Mesenchymal stem cell (in vitro differentiated cells and primary cell): ENCODE data around the gene CPNE4.

ENCODE experiments used
- DNase-seq: peaks from one replicate; pipeline ENCODE4 v3.0.0-alpha.2; 2013
- H2AFZ ChIP-seq: one replicate; pipeline ENCODE4 v1.6.1; 2013; ENCODE audit warnings: low read depth, mild to moderate bottlenecking, control low read depth, inconsistent platforms, low read length, moderate library complexity
- H2AK5ac ChIP-seq: 2 replicates; pipeline ENCODE4 v1.6.1; 2013; ENCODE audit warnings: low read length, moderate library complexity, mild to moderate bottlenecking, inconsistent platforms; ENCODE audit not compliant: severe bottlenecking
- H2BK120ac ChIP-seq: one replicate; pipeline ENCODE4 v1.6.1; 2013; ENCODE audit warnings: low read depth, mild to moderate bottlenecking, inconsistent platforms, low read length, moderate library complexity
- H2BK12ac ChIP-seq, 2 experiments: one replicate each; pipeline ENCODE4 v1.6.1; 2013; ENCODE audit warnings: inconsistent platforms in 2 of 2, low read length in 2 of 2, mild to moderate bottlenecking in 2 of 2, moderate library complexity in 2 of 2, control low read depth in 1 of 2
- H2BK15ac ChIP-seq: one replicate; pipeline ENCODE4 v1.6.1; 2013; ENCODE audit warnings: mild to moderate bottlenecking, low read depth, inconsistent platforms; ENCODE audit not compliant: poor library complexity, severe bottlenecking
- H2BK5ac ChIP-seq: 2 replicates; pipeline ENCODE4 v1.6.1; 2013; ENCODE audit warnings: low read depth, mild to moderate bottlenecking, low read length, control low read depth, inconsistent platforms; ENCODE audit not compliant: poor library complexity, severe bottlenecking
- H3K14ac ChIP-seq, 2 experiments: one replicate each; pipeline ENCODE4 v1.6.1; 2013; ENCODE audit warnings: inconsistent platforms in 2 of 2, low read length in 2 of 2, control low read depth in 1 of 2, mild to moderate bottlenecking in 1 of 2, moderate library complexity in 1 of 2
- H3K18ac ChIP-seq, 2 experiments: one replicate each; pipeline ENCODE4 v1.6.1; 2013; ENCODE audit warnings: inconsistent platforms in 2 of 2, low read length in 2 of 2, control low read depth in 1 of 2, low read depth in 1 of 2, mild to moderate bottlenecking in 1 of 2
- H3K23ac ChIP-seq, 2 experiments: one replicate each; pipeline ENCODE4 v1.6.1; 2013; ENCODE audit warnings: inconsistent platforms in 2 of 2, low read length in 2 of 2, mild to moderate bottlenecking in 2 of 2, moderate library complexity in 2 of 2, control low read depth in 1 of 2
- H3K27ac ChIP-seq: 2 replicates; pipeline ENCODE4 v1.5.1; 2013; ENCODE audit warnings: mild to moderate bottlenecking, moderate library complexity, low read length, control low read depth, inconsistent platforms; ENCODE audit not compliant: poor library complexity, severe bottlenecking
- H3K27me3 ChIP-seq, 2 experiments: 2 replicates each; pipeline versions ENCODE4 v1.6.1 to v1.7.0; 2013; ENCODE audit warnings: low read length in 2 of 2, mild to moderate bottlenecking in 2 of 2, moderate library complexity in 2 of 2, control low read depth in 1 of 2, inconsistent platforms in 1 of 2; ENCODE audit not compliant: control insufficient read depth in 1 of 2, insufficient read depth in 1 of 2
- H3K36me3 ChIP-seq, 2 experiments: 2 replicates each; pipeline versions ENCODE4 v1.6.1 to v1.7.0; 2013; ENCODE audit warnings: low read length in 2 of 2, control low read depth in 1 of 2, inconsistent platforms in 1 of 2, low read depth in 1 of 2, mild to moderate bottlenecking in 1 of 2; ENCODE audit not compliant: insufficient read depth in 2 of 2, control insufficient read depth in 1 of 2
- H3K4ac ChIP-seq, 2 experiments: one replicate each; pipeline ENCODE4 v1.6.1; 2013; ENCODE audit warnings: inconsistent platforms in 2 of 2, low read length in 2 of 2, mild to moderate bottlenecking in 2 of 2, moderate library complexity in 2 of 2, control low read depth in 1 of 2, low read depth in 1 of 2
- H3K4me1 ChIP-seq: 2 replicates; pipeline ENCODE4 v1.6.1; 2013; ENCODE audit warnings: low read depth, low read length, control low read depth; ENCODE audit not compliant: control insufficient read depth, insufficient read depth
- H3K4me2 ChIP-seq: 2 replicates; pipeline ENCODE4 v1.6.1; 2013; ENCODE audit warnings: low read length, mild to moderate bottlenecking, inconsistent platforms; ENCODE audit not compliant: poor library complexity, severe bottlenecking
- H3K4me3 ChIP-seq, 2 experiments: 2 replicates each; pipeline versions ENCODE4 v1.5.1 to v1.7.0; 2013; ENCODE audit warnings: low read length in 2 of 2, mild to moderate bottlenecking in 2 of 2, control low read depth in 1 of 2, low read depth in 1 of 2; ENCODE audit not compliant: insufficient read depth in 1 of 2
- H3K79me1 ChIP-seq: replicated peaks from 2 replicates; pipeline ENCODE4 v1.6.1; 2013; ENCODE audit warnings: mild to moderate bottlenecking, control low read depth, low read length, inconsistent platforms; ENCODE audit not compliant: poor library complexity, severe bottlenecking
- H3K9ac ChIP-seq: 2 replicates; pipeline ENCODE4 v1.7.0; 2013; ENCODE audit warnings: mild to moderate bottlenecking, low read length, moderate library complexity
- H3K9me3 ChIP-seq: 2 replicates; pipeline ENCODE4 v1.7.0; 2013; ENCODE audit warnings: mild to moderate bottlenecking, low read length; ENCODE audit not compliant: control insufficient read depth
- H4K8ac ChIP-seq: one replicate; pipeline ENCODE4 v1.6.1; 2013; ENCODE audit warnings: inconsistent platforms, mild to moderate bottlenecking, low read length, moderate library complexity
- H4K91ac ChIP-seq: one replicate; pipeline ENCODE4 v1.6.1; 2013; ENCODE audit warnings: mild to moderate bottlenecking, low read length, inconsistent platforms
- WGBS: methylation state at CpG from one replicate; pipeline ENCODE4 v1.1.7; 2013; ENCODE audit warnings: mixed read lengths; 5-methylcytosine and 5-hydroxymethylcytosine counted together

Gene CPNE4

DNA sequence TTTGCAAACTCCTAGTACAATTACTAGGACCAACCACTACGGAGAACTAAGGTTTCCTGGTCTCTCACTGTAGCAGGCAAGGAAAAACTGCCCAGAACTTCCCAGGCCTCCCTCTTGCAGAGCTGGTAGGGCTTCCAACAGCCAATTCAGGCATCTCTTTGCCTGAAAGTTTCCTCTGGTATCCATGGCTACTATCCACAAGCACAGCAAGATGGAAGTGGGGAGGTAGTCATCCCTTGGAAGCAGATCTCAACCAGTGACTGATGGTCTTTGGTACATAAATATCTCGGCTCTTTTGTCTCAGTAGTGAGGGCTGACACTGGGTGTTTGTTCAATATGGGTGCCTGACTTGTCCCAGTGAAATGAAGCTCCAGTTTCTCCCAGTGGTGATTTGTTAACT is 330.7 kb downstream of the CPNE4 start:
- no peak overlapping the region for H2BK12ac ChIP-seq
- H3K23ac ChIP-seq, result no peak overlapping the region
- H3K27ac ChIP-seq, result no peak overlapping the region
- H3K4me2 ChIP-seq, result no peak overlapping the region
- H3K27me3 ChIP-seq, result peaks cover 0 to 3% of the 10 kb centered on the region in 2 experiments
- H2AFZ ChIP-seq, result no peak overlapping the region
- H4K8ac ChIP-seq, result no peak overlapping the region
- DNase-seq, result no peak
- no peak overlapping the region for H3K9ac ChIP-seq
- no peak overlapping the region for H2AK5ac ChIP-seq
- no peak overlapping the region for H2BK15ac ChIP-seq
- no peak overlapping the region for H3K4me3 ChIP-seq
- no peak overlapping the region for H2BK5ac ChIP-seq
- no peaks in the 10 kb centered on the region for H3K36me3 ChIP-seq
- no peaks in the 10 kb centered on the region for H3K79me1 ChIP-seq
- no peak overlapping the region for H3K4ac ChIP-seq
- WGBS, result 51% methylated on average over 2 of the region's 2 CpGs
- H3K18ac ChIP-seq, result no peak overlapping the region
- no peaks in the 10 kb centered on the region for H3K4me1 ChIP-seq
- H3K14ac ChIP-seq, result no peak overlapping the region
- no peak overlapping the region for H2BK120ac ChIP-seq
- H3K9me3 ChIP-seq, result no peaks in the 10 kb centered on the region
- H4K91ac ChIP-seq, result no peak overlapping the region

DNA sequence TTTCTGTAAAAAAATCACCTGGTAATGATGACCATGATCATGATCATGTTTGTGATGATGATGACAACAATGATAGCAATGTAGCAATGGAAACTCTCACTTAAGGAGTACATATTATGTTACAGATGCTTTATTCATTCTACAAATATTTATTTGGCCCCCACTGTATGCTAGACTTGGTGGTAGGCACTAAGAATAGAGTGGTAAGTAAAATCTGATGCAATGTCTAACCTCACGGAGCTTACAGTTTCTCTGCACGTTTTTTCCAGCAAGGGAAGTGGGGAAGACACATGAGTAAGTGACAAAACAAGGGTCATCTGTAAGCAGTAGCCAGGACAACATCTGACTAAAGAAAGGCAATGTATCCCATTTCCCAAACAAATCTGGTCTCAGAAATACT is 332.7 kb downstream of the CPNE4 start:
- H3K9me3 ChIP-seq, result no peaks in the 10 kb centered on the region
- no peak overlapping the region for H3K18ac ChIP-seq
- H2BK120ac ChIP-seq, result no peak overlapping the region
- no peak overlapping the region for H3K9ac ChIP-seq
- no peak overlapping the region for H2BK12ac ChIP-seq
- no peak overlapping the region for H3K4ac ChIP-seq
- H3K4me2 ChIP-seq, result no peak overlapping the region
- no peaks in the 10 kb centered on the region for H3K4me1 ChIP-seq
- H3K79me1 ChIP-seq, result no peaks in the 10 kb centered on the region
- no peak overlapping the region for H2BK15ac ChIP-seq
- no peak overlapping the region for H3K23ac ChIP-seq
- no peak overlapping the region for H3K14ac ChIP-seq
- no peak overlapping the region for H2AK5ac ChIP-seq
- H3K36me3 ChIP-seq, result no peaks in the 10 kb centered on the region
- no peak overlapping the region for H4K8ac ChIP-seq
- 71% methylated on average over 2 of the region's 2 CpGs for WGBS
- H2BK5ac ChIP-seq, result no peak overlapping the region
- H4K91ac ChIP-seq, result no peak overlapping the region
- no peak overlapping the region for H3K27ac ChIP-seq
- no peak overlapping the region for H3K4me3 ChIP-seq
- peaks cover 0 to 3% of the 10 kb centered on the region in 2 experiments for H3K27me3 ChIP-seq
- H2AFZ ChIP-seq, result no peak overlapping the region
- DNase-seq, result no peak

GRCh38 chr3:131701153-131701770 is 333.6 kb downstream of the CPNE4 start:
- Histone ChIP-seq H2BK120ac (no peak overlapping the region), H4K91ac (no peak overlapping the region), H3K14ac (no peak overlapping the region), H4K8ac (no peak overlapping the region), H3K4me2 (no peak overlapping the region), H2BK5ac (no peak overlapping the region), H3K9me3 (no peaks in the 10 kb centered on the region), H2BK15ac (no peak overlapping the region), H3K4me3 (no peak overlapping the region), H3K18ac (no peak overlapping the region), H3K36me3 (no peaks in the 10 kb centered on the region), H3K79me1 (no peaks in the 10 kb centered on the region), H2BK12ac (no peak overlapping the region), H3K4ac (no peak overlapping the region), H2AK5ac (no peak overlapping the region), H2AFZ (no peak overlapping the region), H3K27me3 (peaks cover 0 to 3% of the 10 kb centered on the region in 2 experiments), H3K27ac (no peak overlapping the region), H3K9ac (no peak overlapping the region), H3K23ac (no peak overlapping the region), H3K4me1 (no peaks in the 10 kb centered on the region)
- 54% methylated on average over 1 of the region's 2 CpGs for WGBS
- DNase-seq, result no peak

DNA sequence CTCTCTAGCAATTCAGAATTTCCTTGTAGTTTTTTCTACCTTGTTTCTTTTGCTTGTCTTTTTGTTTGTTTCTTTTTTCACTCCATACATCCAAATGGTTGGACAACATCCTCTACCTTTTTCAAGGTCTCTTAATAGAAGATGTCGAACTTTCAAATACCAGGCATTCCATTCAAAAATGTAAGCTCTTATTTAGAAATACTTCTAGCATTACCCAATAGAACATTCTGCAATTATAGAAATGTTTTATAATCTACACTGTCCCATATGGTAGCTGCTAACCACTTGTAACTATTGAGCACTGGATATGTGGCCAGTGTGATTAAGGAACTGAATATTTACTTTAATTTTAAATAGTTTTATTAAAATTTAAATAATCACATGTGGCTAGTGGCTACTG is 335.8 kb downstream of the CPNE4 start:
- Histone ChIP-seq H4K91ac (no peak overlapping the region), H2BK5ac (no peak overlapping the region), H3K4me2 (no peak overlapping the region), H3K36me3 (no peaks in the 10 kb centered on the region), H2AFZ (no peak overlapping the region), H3K18ac (no peak overlapping the region), H3K4me1 (no peaks in the 10 kb centered on the region), H2BK12ac (no peak overlapping the region), H3K4ac (no peak overlapping the region), H2AK5ac (no peak overlapping the region), H3K9ac (no peak overlapping the region), H2BK15ac (no peak overlapping the region), H3K14ac (no peak overlapping the region), H3K9me3 (no peaks in the 10 kb centered on the region), H3K79me1 (no peaks in the 10 kb centered on the region), H3K27ac (no peak overlapping the region), H4K8ac (no peak overlapping the region), H3K4me3 (no peak overlapping the region), H2BK120ac (no peak overlapping the region), H3K23ac (no peak overlapping the region), H3K27me3 (peaks cover 0 to 6% of the 10 kb centered on the region in 2 experiments)
- WGBS, result 44% methylated on average over 1 of the region's 1 CpG
- DNase-seq, result no peak
